PC-9 (cell line): ENCODE data around the gene IER2.

Experiments used
- EZH2 ChIP-seq: fragments of 200-600 bp; sonication (generic); IDR thresholded peaks from 2 replicates; pipeline ENCODE4 v1.8.0; 2017; ENCODE audit warnings: antibody characterized with exemption, low read depth
- TF ChIP-seq, protein P1 (sequence below): fragments of 200-600 bp; sonication (generic); conservative IDR thresholded peaks from 2 replicates; pipeline ENCODE4 v1.6.1; 2017; ENCODE audit warnings: mixed run types, antibody characterized with exemption, mild to moderate bottlenecking, moderate library complexity

- TF ChIP-seq, protein P1, sequence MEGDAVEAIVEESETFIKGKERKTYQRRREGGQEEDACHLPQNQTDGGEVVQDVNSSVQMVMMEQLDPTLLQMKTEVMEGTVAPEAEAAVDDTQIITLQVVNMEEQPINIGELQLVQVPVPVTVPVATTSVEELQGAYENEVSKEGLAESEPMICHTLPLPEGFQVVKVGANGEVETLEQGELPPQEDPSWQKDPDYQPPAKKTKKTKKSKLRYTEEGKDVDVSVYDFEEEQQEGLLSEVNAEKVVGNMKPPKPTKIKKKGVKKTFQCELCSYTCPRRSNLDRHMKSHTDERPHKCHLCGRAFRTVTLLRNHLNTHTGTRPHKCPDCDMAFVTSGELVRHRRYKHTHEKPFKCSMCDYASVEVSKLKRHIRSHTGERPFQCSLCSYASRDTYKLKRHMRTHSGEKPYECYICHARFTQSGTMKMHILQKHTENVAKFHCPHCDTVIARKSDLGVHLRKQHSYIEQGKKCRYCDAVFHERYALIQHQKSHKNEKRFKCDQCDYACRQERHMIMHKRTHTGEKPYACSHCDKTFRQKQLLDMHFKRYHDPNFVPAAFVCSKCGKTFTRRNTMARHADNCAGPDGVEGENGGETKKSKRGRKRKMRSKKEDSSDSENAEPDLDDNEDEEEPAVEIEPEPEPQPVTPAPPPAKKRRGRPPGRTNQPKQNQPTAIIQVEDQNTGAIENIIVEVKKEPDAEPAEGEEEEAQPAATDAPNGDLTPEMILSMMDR = no peak
- no peak for TF ChIP-seq EZH2
Measured at GRCh38 chr19:13120817-13121216, 29.4 kb upstream of the IER2 start.
